ENCODE data around the gene AFF3. TPM values are rescaled to one million over a fixed set of nuclear protein-coding genes. Genes with fewer than 3 reads are reported as not detected.

AFF3 gene
- polyA plus RNA-seq, 1 donor (not counting 4 experiments of a cell fraction or from before 2014, with no cell fraction given): not detected

- no peaks in the 10 kb centered on the region for H3K9me3 ChIP-seq (ENCODE audit: control insufficient read depth, low read depth, low read length)
- no peak overlapping the region for H3K27ac ChIP-seq (ENCODE audit: control insufficient read depth, insufficient read depth, low read length)
- no peaks in the 10 kb centered on the region for H3K79me2 ChIP-seq (ENCODE audit: control insufficient read depth, insufficient read depth, low read length)
- H2AFZ ChIP-seq (ENCODE audit: control insufficient read depth, low read length): no peak overlapping the region
- no peaks in the 10 kb centered on the region for H3K4me1 ChIP-seq (ENCODE audit: control insufficient read depth, extremely low read depth, insufficient read depth, low read length)
- dilution Hi-C loops (cut with MboI; ENCODE audit: extremely low pct_ligation_motif_present, low sequenced_read_pairs): no loop called here
- no peaks in the 10 kb centered on the region for H4K20me1 ChIP-seq (ENCODE audit: control insufficient read depth, extremely low read depth, insufficient read depth, low read length)
- no peaks in the 10 kb centered on the region for H3K9me1 ChIP-seq (ENCODE audit: control insufficient read depth, extremely low read depth, insufficient read depth, low read length)
- no peak overlapping the region for H3K4me3 ChIP-seq (ENCODE audit: control insufficient read depth in 2 of 3, extremely low read depth in 1 of 3, insufficient read depth in 2 of 3, low read depth in 1 of 3, low read length in 3 of 3)
- H3K27me3 ChIP-seq (ENCODE audit: control insufficient read depth, extremely low read depth, insufficient read depth, low read length): no peaks in the 10 kb centered on the region
- DNase-seq (ENCODE audit: low read depth, low spot score): no peak
- no peaks in the 10 kb centered on the region for H3K36me3 ChIP-seq (ENCODE audit: control insufficient read depth in 2 of 2, extremely low read depth in 1 of 2, insufficient read depth in 2 of 2, low read length in 2 of 2)
- no peak overlapping the region for H3K4me2 ChIP-seq (ENCODE audit: control insufficient read depth, extremely low read depth, insufficient read depth, low read depth, low read length)
- H3K9ac ChIP-seq (ENCODE audit: control insufficient read depth, extremely low read depth, insufficient read depth, low read length): no peak overlapping the region
- TF ChIP-seq CTCF (optimal IDR thresholded peaks at IDR 0.05 in 1 of 3, IDR thresholded peaks at IDR 0.05 in 1 of 3, conservative IDR thresholded peaks at IDR 0.05 in 1 of 3; ENCODE audit: extremely low read depth in 1 of 3, insufficient read depth in 2 of 3, low read length in 3 of 3) (no peak), EZH2 (IDR thresholded peaks at IDR 0.05; ENCODE audit: low read length) (no peak)
- FAIRE-seq: no peak
Observed at GRCh38 chr2:99660616-99661406, 481.6 kb downstream of the AFF3 start.

- dilution Hi-C loops (cut with MboI; ENCODE audit: extremely low pct_ligation_motif_present, low sequenced_read_pairs): no loop called here
- H3K79me2 ChIP-seq (ENCODE audit: control insufficient read depth, insufficient read depth, low read length): no peaks in the 10 kb centered on the region
- no peak overlapping the region for H3K9ac ChIP-seq (ENCODE audit: control insufficient read depth, extremely low read depth, insufficient read depth, low read length)
- no peaks in the 10 kb centered on the region for H3K36me3 ChIP-seq (ENCODE audit: control insufficient read depth in 2 of 2, extremely low read depth in 1 of 2, insufficient read depth in 2 of 2, low read length in 2 of 2)
- H4K20me1 ChIP-seq (ENCODE audit: control insufficient read depth, extremely low read depth, insufficient read depth, low read length): no peaks in the 10 kb centered on the region
- H3K27me3 ChIP-seq (ENCODE audit: control insufficient read depth, extremely low read depth, insufficient read depth, low read length): no peaks in the 10 kb centered on the region
- TF ChIP-seq CTCF (optimal IDR thresholded peaks at IDR 0.05 in 1 of 3, IDR thresholded peaks at IDR 0.05 in 1 of 3, conservative IDR thresholded peaks at IDR 0.05 in 1 of 3; ENCODE audit: extremely low read depth in 1 of 3, insufficient read depth in 2 of 3, low read length in 3 of 3) (no peak), EZH2 (IDR thresholded peaks at IDR 0.05; ENCODE audit: low read length) (no peak)
- H3K4me2 ChIP-seq (ENCODE audit: control insufficient read depth, extremely low read depth, insufficient read depth, low read depth, low read length): no peak overlapping the region
- H3K4me3 ChIP-seq (ENCODE audit: control insufficient read depth in 2 of 3, extremely low read depth in 1 of 3, insufficient read depth in 2 of 3, low read depth in 1 of 3, low read length in 3 of 3): no peak overlapping the region
- FAIRE-seq (no peak), DNase-seq (ENCODE audit: low read depth, low spot score) (no peak)
- no peaks in the 10 kb centered on the region for H3K9me3 ChIP-seq (ENCODE audit: control insufficient read depth, low read depth, low read length)
- H3K9me1 ChIP-seq (ENCODE audit: control insufficient read depth, extremely low read depth, insufficient read depth, low read length): no peaks in the 10 kb centered on the region
- H2AFZ ChIP-seq (ENCODE audit: control insufficient read depth, low read length): no peak overlapping the region
- H3K4me1 ChIP-seq (ENCODE audit: control insufficient read depth, extremely low read depth, insufficient read depth, low read length): no peaks in the 10 kb centered on the region
- H3K27ac ChIP-seq (ENCODE audit: control insufficient read depth, insufficient read depth, low read length): no peak overlapping the region
Observed at GRCh38 chr2:99659874-99660273, 482.5 kb downstream of the AFF3 start.

Data from keratinocyte (primary cell).